ENCODE measurements around the gene ADD2.

The ADD2 gene

DNA sequence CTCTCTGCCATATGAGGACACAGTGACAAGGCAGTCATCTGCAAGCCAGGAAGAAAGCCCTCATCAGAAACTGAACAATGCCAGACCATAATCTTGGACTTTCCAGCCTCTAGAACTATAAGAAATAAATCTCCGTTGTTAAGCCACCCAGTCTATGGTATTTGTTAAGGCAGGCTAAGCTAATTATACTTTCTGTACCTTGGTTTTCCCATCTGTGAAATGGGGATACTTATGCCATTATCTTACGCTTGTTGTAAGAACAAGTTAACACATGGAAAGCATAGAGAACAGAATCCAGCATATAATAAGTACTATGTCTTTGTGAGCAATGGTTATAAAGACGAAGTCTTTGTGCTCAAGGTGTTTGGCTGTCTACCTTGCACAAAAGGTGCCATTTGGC is 8.3 kb upstream of the ADD2 start:
- no peak for DNase-seq (ENCODE audit: extremely low spot score)
- ChIA-PET POLR2A (no interaction called here), CTCF (interaction anchor here (1.0 kb wide), 1 partner anchor 8 kb away, joined by 4 read pairs; the partner anchor contains the start of gene ADD2)
- TF ChIP-seq, protein P1, sequence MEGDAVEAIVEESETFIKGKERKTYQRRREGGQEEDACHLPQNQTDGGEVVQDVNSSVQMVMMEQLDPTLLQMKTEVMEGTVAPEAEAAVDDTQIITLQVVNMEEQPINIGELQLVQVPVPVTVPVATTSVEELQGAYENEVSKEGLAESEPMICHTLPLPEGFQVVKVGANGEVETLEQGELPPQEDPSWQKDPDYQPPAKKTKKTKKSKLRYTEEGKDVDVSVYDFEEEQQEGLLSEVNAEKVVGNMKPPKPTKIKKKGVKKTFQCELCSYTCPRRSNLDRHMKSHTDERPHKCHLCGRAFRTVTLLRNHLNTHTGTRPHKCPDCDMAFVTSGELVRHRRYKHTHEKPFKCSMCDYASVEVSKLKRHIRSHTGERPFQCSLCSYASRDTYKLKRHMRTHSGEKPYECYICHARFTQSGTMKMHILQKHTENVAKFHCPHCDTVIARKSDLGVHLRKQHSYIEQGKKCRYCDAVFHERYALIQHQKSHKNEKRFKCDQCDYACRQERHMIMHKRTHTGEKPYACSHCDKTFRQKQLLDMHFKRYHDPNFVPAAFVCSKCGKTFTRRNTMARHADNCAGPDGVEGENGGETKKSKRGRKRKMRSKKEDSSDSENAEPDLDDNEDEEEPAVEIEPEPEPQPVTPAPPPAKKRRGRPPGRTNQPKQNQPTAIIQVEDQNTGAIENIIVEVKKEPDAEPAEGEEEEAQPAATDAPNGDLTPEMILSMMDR (IDR thresholded peaks at IDR 0.05; ENCODE audit: control extremely low read depth, extremely low read depth, low read depth, missing control alignments) = no peak

DNA sequence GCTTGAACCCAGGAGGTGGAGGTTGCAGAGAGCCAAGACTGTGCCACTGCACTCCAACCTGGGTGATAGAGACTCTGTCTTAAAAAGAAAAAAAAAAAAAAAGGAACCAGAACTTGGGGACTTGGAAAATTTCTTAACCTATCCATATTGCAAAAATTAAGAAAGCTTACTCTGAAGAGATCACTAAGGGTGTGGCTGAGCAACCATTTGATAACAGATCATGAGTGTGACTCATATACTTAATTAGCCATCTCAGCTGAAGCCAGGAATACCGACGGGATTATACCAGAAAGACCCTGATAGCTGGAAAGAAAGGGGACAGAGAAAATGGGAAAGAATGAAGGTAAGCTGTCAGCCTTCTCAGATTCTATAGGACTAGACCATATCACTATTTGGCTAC is 7.1 kb upstream of the ADD2 start:
- ChIA-PET POLR2A (no interaction called here), CTCF (interaction anchor here (1.6 to 2.9 kb wide), 2 partner anchors 15 to 89 kb away, joined by 4 to 7 read pairs; partner anchors contain the start of gene FIGLA)
- TF ChIP-seq, protein P1 (IDR thresholded peaks at IDR 0.05; ENCODE audit: control extremely low read depth, extremely low read depth, low read depth, missing control alignments) = no peak
- no peak for DNase-seq (ENCODE audit: extremely low spot score)

DNA sequence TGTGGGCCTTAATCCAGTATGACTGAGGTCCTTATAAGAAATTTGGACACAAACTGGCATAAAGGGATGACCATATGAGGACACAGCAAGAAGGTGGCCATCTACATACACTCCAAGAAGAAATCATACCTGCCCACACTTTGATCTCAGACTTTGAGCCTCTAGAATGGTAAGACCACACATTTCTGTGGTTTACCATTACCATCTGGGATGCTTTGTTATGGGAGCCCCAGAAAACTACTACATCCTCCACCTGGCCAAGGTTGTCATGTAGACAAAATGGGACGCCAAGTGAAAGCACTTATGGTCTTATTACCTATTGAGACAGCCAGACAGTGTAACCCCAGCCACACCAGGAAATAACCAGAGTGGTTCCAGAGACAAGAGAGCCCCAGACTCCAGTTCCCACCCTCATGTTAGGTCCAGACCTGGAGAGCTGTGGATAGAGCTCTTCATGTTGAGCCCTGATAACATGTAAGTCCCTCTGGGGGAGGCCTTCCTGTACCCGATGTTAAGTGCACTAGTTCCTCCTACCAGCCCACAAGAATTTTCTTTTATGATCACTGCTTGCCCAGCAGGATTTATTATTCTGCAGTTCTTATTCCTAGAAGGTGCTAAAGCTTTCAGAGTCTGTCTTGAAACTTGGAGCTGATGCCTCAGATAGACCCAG is 4.6 kb upstream of the ADD2 start:
- POLR2A ChIA-PET = no interaction called here
- CTCF ChIA-PET = interaction anchor here (0.8 kb wide), 1 partner anchor 9 kb away, joined by 3 read pairs; no protein-coding TSS in a partner anchor
- TF ChIP-seq, protein P1 (IDR thresholded peaks at IDR 0.05; ENCODE audit: control extremely low read depth, extremely low read depth, low read depth, missing control alignments) = no peak
- DNase-seq (ENCODE audit: extremely low spot score) = no peak

GRCh38 chr2:70771446-70771845 is 3.4 kb upstream of the ADD2 start:
- DNase-seq (ENCODE audit: extremely low spot score) = peak; percentile 22
- CTCF ChIA-PET = no interaction called here
- TF ChIP-seq, protein P1 (IDR thresholded peaks at IDR 0.05; ENCODE audit: control extremely low read depth, extremely low read depth, low read depth, missing control alignments) = no peak
- POLR2A ChIA-PET = no interaction called here

- ChIA-PET POLR2A (no interaction called here), CTCF (interaction anchor here (1.2 to 2.8 kb wide), 3 partner anchors 10 to 102 kb away, joined by 4 to 13 read pairs (median 7); no protein-coding TSS in a partner anchor)
- no peak for DNase-seq (ENCODE audit: extremely low spot score)
- TF ChIP-seq, protein P1 (IDR thresholded peaks at IDR 0.05; ENCODE audit: control extremely low read depth, extremely low read depth, low read depth, missing control alignments) = no peak
These were observed 1.4 kb upstream of the ADD2 start for GRCh38 chr2:70769450-70769849.

DNA sequence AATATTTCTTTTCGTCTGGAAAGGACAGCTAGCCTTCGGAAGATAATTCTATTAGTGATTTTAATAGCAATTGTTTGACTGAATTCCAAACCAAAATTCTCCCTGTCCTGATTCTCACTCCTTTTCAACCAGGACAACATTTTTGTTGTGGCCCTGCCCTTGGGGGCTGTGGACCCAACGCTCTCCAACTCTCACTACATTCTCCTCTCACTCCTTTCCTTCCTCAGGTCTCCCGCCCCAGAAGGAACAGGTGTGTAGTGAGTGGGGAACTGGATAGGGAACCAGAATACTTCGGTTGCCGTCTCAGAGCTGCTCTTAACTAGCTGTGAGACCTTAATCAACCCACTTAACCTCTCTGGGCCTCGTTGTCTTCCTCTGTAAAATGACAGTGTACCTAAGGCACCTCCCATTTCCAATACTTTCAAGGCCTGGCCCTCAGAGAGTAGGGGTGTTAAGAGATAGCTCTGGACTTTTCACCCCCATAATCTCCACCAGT is 638 bp upstream of the ADD2 start:
- ChIA-PET POLR2A (no interaction called here), CTCF (interaction anchor here (1.0 to 2.8 kb wide), 9 partner anchors 8 to 103 kb away, joined by 3 to 13 read pairs (median 4); no protein-coding TSS in a partner anchor)
- no peak for DNase-seq (ENCODE audit: extremely low spot score)
- TF ChIP-seq, protein P1 (IDR thresholded peaks at IDR 0.05; ENCODE audit: control extremely low read depth, extremely low read depth, low read depth, missing control alignments) = no peak

Measured in GM10248 (cell line).